DND-41 (cell line): ENCODE data around the gene GCLC.
"Not testable (repeated sequence)": the region's sequence is repeated elsewhere in the genome, so short reads cannot be mapped to it uniquely, and the experiment has no call there.

Source experiments
- CTCF ChIP-seq: IDR thresholded peaks from 2 replicates; pipeline ENCODE4 v1.5.1; 2012; ENCODE audit warnings: borderline replicate concordance, low read length, moderate library complexity, mild to moderate bottlenecking; ENCODE audit not compliant: poor library complexity, severe bottlenecking; ENCODE audit errors: extremely low read depth
- EZH2 ChIP-seq: IDR thresholded peaks from 3 replicates; pipeline ENCODE4 v1.6.1; 2012; ENCODE audit warnings: borderline replicate concordance, low read depth, mild to moderate bottlenecking, moderate library complexity, low read length, inconsistent platforms; ENCODE audit not compliant: severe bottlenecking

- not testable (repeated sequence) for TF ChIP-seq CTCF, EZH2
Observed at GRCh38 chr6:53551681-53552080, 6.8 kb upstream of the GCLC start.
